ENCODE results near the gene VTI1B.

DNA sequence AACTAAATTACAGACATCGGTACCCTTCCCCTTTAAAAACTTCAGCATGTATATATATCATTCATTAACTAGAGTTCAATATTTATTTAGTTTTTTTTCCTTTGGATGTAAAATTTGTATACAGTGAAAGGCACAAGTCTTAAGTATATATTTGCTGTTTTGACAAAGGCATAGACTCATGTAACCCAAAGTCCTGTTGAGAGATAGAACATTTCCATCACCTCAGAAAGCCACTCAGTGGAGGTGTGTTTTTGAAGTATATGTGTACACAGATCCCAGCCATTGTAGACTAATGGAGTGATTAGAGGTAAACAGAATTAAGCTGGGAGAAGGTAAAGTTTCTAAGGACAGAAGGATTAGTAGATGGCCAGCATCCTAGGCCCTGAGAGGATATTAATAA is 42.6 kb upstream of the VTI1B start:
- TF ChIP-seq, protein P1, sequence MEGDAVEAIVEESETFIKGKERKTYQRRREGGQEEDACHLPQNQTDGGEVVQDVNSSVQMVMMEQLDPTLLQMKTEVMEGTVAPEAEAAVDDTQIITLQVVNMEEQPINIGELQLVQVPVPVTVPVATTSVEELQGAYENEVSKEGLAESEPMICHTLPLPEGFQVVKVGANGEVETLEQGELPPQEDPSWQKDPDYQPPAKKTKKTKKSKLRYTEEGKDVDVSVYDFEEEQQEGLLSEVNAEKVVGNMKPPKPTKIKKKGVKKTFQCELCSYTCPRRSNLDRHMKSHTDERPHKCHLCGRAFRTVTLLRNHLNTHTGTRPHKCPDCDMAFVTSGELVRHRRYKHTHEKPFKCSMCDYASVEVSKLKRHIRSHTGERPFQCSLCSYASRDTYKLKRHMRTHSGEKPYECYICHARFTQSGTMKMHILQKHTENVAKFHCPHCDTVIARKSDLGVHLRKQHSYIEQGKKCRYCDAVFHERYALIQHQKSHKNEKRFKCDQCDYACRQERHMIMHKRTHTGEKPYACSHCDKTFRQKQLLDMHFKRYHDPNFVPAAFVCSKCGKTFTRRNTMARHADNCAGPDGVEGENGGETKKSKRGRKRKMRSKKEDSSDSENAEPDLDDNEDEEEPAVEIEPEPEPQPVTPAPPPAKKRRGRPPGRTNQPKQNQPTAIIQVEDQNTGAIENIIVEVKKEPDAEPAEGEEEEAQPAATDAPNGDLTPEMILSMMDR (IDR thresholded peaks at IDR 0.05): no peak
- no peak for TF ChIP-seq POLR2A (IDR thresholded peaks at IDR 0.05)

Data from uterus (tissue), 2 donors.